Activated T-helper 1 cell treated with anti-CD3 and anti-CD28 coated beads, Interleukin-2, amount 50 U/mL, for 16 hours (primary cell): ENCODE data around the gene ATP6V0E1.
A peak's percentile ranks its signal among the peaks of the same experiment; 100 is the strongest.
"Not testable (repeated sequence)": the region's sequence is repeated elsewhere in the genome, so short reads cannot be mapped to it uniquely, and the experiment has no call there.

Experiments used
- DNase-seq, 2 donors: peaks; one replicate each; pipeline ENCODE4 v3.0.0-alpha.2; 2020; ENCODE audit warnings: low read depth in 1 of 2, low spot score in 1 of 2

Gene ATP6V0E1

GRCh38 chr5:173032730-173033129 lies 49.2 kb downstream of the ATP6V0E1 start:
- DNase-seq: no peak

- no peak for DNase-seq
These were observed 50.4 kb downstream of the ATP6V0E1 start for GRCh38 chr5:173033923-173034322.

- DNase-seq: peak in 1 of 2 donors; percentile 15
These were observed 52.5 kb downstream of the ATP6V0E1 start for GRCh38 chr5:173035904-173036707.

GRCh38 chr5:173039188-173039587 lies 55.6 kb downstream of the ATP6V0E1 start:
- DNase-seq: no peak

GRCh38 chr5:173039964-173040363 lies 56.4 kb downstream of the ATP6V0E1 start:
- no peak for DNase-seq

- DNase-seq: no peak
These were observed 58.6 kb downstream of the ATP6V0E1 start for GRCh38 chr5:173041881-173042762.

GRCh38 chr5:173042763-173043107 lies 59.2 kb downstream of the ATP6V0E1 start:
- no peak for DNase-seq

GRCh38 chr5:173045474-173045873 lies 61.9 kb downstream of the ATP6V0E1 start:
- no peak for DNase-seq

- DNase-seq: not testable (repeated sequence)
These were observed 63.7 kb downstream of the ATP6V0E1 start for GRCh38 chr5:173047096-173047837.

GRCh38 chr5:173047838-173048105 lies 64.2 kb downstream of the ATP6V0E1 start:
- no peak for DNase-seq

GRCh38 chr5:173050791-173051190 lies 67.2 kb downstream of the ATP6V0E1 start:
- no peak for DNase-seq

- DNase-seq: no peak
These were observed 68.2 kb downstream of the ATP6V0E1 start for GRCh38 chr5:173051746-173052145.

GRCh38 chr5:173053041-173053440 lies 69.5 kb downstream of the ATP6V0E1 start:
- no peak for DNase-seq

- no peak for DNase-seq
These were observed 71.6 kb downstream of the ATP6V0E1 start for GRCh38 chr5:173055042-173055721.

- DNase-seq: no peak
These were observed 72.1 kb downstream of the ATP6V0E1 start for GRCh38 chr5:173055722-173055982.

GRCh38 chr5:173055983-173056782 lies 72.6 kb downstream of the ATP6V0E1 start, which contains the start of gene CREBRF:
Gene CREBRF (plus strand): TSS chr5:173056352. CDS start chr5:173080776, 24,424 bp downstream.
- peak; percentile 98 to 99 for DNase-seq

GRCh38 chr5:173056783-173057061 lies 73.2 kb downstream of the ATP6V0E1 start:
- no peak for DNase-seq

GRCh38 chr5:173057062-173057924 lies 73.7 kb downstream of the ATP6V0E1 start:
- peak; percentile 98 for DNase-seq

- DNase-seq: no peak
These were observed 78.6 kb downstream of the ATP6V0E1 start for GRCh38 chr5:173062141-173062540.

GRCh38 chr5:173065155-173065554 lies 81.6 kb downstream of the ATP6V0E1 start:
- DNase-seq: no peak
